NCI-H774 (cell line): ENCODE results near the gene RND3.
A peak's percentile ranks its signal among the peaks of the same experiment; 100 is the strongest.

Experiments used
- DNase-seq: peaks from one replicate; lab custom pipeline; 2025; lab: John Stamatoyannopoulos, UW

The RND3 gene

GRCh38 chr2:150491943-150492342 is 4.5 kb upstream of the RND3 start:
- DNase-seq = no peak

DNA sequence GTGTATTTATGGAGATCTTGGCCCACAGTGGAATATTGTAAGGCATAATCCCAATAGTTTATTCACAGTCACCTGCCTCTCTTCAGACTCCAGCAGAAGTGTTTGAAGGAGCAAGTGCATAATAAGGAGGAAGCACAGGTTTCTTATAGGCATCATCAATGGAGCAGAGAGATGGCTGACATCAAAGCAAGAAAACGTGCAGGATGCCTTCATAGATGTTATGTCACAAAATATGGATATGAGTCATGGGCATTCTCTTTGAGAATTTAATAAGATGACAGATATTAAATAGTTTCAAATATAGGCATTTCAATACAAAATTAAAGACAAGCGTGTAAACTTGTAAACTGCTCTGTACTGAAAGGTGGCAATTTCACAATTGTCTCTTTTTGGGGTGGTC is 4.0 kb upstream of the RND3 start:
- no peak for DNase-seq

GRCh38 chr2:150490466-150490865 is 3.0 kb upstream of the RND3 start:
- no peak for DNase-seq

DNA sequence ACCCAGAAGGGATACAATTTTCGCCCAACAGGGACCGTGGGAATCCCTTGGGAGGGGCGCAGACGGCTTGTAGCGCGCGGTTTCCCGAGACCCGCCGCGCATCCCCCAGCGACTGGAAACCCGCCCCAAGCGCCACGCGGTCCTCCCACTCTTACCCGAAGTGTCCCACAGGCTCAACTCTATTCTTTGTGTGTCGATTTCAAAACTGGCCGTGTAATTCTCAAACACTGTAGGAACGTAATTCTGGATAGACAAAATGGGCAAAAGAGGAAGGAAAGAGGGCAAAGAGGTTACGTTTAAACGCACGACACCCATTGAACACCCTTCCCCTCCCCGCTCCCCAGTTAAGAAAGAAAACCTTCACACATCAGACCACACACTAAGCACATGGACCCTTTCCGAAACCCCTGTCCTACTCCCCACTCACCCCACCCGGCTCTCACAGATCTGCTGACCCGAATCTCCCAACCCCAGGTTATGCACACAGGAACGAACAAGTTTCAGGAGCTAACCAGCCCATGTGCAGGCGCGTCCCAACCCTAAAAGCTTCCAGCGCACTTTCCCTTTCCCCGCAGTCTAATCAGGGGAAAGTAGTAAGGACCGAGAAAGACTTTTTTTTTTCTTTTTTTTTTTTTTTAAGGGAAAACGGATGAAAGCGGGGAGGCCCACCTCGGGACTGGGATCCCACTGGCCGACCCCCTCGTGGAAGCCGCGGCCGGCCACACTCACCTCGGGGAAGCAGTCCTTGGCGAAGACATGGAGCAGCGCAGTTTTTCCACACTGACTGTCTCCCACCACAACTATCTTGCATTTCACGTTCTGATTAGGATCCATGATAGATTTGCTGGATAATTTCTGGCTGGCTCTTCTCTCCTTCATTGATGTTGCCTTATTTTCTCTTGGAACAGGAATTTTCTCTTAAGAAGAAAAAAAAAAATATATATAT is 655 bp downstream of the RND3 start:
- DNase-seq = peak; percentile 40

GRCh38 chr2:150485871-150486538 is 1.5 kb downstream of the RND3 start:
- peak; percentile 73 for DNase-seq

GRCh38 chr2:150485114-150485870 is 2.2 kb downstream of the RND3 start:
- DNase-seq = peak; percentile 70

GRCh38 chr2:150484461-150485021 is 2.9 kb downstream of the RND3 start:
- DNase-seq = no peak

GRCh38 chr2:150484006-150484405 is 3.5 kb downstream of the RND3 start:
- DNase-seq = peak; percentile 12

GRCh38 chr2:150483532-150483931 is 3.9 kb downstream of the RND3 start:
- DNase-seq = no peak

DNA sequence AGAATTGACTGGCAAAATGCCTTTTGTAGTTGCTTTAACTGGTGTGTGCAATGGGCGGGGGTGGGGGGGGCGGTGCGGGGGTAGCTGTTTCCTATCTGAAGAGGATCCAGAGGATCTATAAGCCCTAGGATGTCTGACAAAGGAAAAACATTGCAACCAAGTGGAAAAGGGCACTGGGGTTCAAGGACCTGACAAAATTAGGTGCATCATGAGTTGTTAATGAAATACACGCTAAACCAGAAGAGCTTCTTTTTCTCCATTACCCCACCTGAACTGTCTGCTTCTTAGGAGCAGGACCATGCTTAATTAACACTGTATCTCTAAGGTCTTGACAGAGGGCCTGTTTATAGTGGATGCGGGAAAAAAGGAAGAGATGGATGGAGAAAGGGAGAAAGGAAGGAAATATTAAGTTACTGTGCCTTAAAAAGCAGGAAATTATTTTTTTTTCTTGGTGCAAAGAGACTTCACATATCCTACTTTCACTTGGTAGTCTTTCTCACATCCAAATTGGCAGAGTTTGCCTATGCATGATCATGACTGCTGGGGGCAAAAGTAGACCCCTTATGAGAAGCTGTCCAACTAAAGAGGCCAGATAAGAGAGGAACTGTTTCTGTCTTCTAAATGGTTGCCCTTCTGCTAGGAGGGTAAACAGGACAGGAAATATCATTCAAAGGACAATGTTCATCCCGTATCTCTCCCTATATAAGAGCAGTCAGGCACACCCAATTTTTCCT is 4.6 kb downstream of the RND3 start:
- DNase-seq = no peak

GRCh38 chr2:150482111-150482510 is 5.4 kb downstream of the RND3 start:
- DNase-seq = no peak

GRCh38 chr2:150480971-150481830 is 6.3 kb downstream of the RND3 start:
- no peak for DNase-seq

- no peak for DNase-seq
Measured at GRCh38 chr2:150480241-150480640, 7.2 kb downstream of the RND3 start.

- no peak for DNase-seq
Measured at GRCh38 chr2:150479075-150479915, 8.2 kb downstream of the RND3 start.

DNA sequence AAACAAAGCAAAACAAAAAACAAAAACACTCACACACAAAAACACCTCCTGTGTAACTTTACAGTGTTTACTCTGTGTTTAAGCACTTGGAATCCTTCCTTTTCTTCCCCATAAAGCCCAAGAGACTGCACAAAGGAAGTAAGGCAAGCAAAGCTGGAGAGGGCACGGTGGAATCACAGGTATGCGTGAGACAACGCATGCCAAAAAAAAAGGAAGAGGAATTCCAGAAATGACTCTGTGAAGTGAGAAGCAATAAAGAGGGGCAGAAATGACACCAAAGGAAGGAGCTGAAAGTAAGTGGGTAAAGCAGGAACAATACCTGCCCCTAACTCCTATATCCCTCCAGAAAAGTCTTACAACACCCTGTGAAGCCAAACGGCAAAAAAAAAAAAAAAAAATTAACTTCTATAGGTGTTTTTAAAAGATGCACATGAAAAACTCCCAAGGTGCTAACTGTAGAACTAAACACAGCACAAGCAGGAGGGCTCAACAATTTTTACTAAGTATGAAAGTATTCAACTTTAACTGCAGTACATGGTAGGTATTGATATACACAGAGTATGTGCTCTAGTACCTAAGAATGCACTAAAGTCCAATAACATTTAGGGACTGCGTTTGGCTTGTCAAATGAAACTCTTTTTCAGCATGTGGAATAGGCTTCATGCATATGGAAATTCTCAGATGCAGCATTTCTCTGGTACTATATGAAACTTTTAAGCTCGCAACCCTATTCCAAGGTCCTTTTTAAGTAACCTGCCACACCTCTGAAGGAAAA is 9.1 kb downstream of the RND3 start:
- no peak for DNase-seq

GRCh38 chr2:150477347-150477746 is 10.1 kb downstream of the RND3 start:
- no peak for DNase-seq

GRCh38 chr2:150476809-150477302 is 10.6 kb downstream of the RND3 start:
- no peak for DNase-seq

DNA sequence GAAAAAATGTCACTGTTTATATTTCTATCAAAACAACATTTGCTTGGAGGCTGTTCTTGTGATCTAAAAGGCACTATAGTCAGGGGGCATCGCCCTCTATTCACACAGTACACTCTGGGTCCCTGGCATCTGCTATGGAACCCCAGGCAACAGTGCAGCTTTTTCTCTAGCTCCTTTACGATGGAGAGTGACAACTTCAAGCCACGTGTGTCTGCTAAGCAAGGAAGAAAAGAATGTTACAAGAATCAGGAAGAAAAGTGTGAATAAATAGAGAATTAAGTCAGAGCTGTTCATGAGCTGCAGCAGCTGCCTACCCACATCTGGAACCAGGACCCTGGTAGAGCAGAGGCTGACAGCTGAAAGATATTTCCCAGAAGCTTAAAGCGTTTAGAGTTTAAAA is 11.2 kb downstream of the RND3 start:
- DNase-seq = no peak
